ENCODE measurements around the gene GLT8D2. TPM values are rescaled to one million over a fixed set of nuclear protein-coding genes. Genes with fewer than 3 reads are reported as not detected.
A peak's percentile ranks its signal among the peaks of the same experiment; 100 is the strongest.

GLT8D2 gene, protein sequence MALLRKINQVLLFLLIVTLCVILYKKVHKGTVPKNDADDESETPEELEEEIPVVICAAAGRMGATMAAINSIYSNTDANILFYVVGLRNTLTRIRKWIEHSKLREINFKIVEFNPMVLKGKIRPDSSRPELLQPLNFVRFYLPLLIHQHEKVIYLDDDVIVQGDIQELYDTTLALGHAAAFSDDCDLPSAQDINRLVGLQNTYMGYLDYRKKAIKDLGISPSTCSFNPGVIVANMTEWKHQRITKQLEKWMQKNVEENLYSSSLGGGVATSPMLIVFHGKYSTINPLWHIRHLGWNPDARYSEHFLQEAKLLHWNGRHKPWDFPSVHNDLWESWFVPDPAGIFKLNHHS
- total RNA-seq = 0.46 and 0.80 TPM in 2 replicates
- long read RNA-seq, partial matches to known transcripts = 0 of 6 reads
- long read RNA-seq, other reads (novel, unspliced or antisense) = 2 of 6 reads

GRCh38 chr12:104049903-104050356 is at the start of gene GLT8D2:
TSS of gene GLT8D2 (minus strand) at chr12:104050187. CDS start at chr12:104019648, 30,539 bp downstream.
- Mint-ChIP-seq H3K27ac (peak within 1 kb of the TSS; percentile 76), H3K27me3 (peaks cover 46% of the 10 kb centered on the region), H3K9me3 (ENCODE audit: low read depth) (no peaks in the 10 kb centered on the region), H3K4me3 (ENCODE audit: low read depth) (peak within 1 kb of the TSS; percentile 70), H3K4me1 (ENCODE audit: low read depth) (peaks cover 6% of the 10 kb centered on the region), H3K36me3 (ENCODE audit: insufficient read depth) (no peaks in the 10 kb centered on the region)
- no peak for DNase-seq (ENCODE audit: low spot score, unreplicated experiment)
- TF ChIP-seq, protein P1, sequence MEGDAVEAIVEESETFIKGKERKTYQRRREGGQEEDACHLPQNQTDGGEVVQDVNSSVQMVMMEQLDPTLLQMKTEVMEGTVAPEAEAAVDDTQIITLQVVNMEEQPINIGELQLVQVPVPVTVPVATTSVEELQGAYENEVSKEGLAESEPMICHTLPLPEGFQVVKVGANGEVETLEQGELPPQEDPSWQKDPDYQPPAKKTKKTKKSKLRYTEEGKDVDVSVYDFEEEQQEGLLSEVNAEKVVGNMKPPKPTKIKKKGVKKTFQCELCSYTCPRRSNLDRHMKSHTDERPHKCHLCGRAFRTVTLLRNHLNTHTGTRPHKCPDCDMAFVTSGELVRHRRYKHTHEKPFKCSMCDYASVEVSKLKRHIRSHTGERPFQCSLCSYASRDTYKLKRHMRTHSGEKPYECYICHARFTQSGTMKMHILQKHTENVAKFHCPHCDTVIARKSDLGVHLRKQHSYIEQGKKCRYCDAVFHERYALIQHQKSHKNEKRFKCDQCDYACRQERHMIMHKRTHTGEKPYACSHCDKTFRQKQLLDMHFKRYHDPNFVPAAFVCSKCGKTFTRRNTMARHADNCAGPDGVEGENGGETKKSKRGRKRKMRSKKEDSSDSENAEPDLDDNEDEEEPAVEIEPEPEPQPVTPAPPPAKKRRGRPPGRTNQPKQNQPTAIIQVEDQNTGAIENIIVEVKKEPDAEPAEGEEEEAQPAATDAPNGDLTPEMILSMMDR (IDR thresholded peaks at IDR 0.05; ENCODE audit: unreplicated experiment) = no peak

GRCh38 chr12:104097954-104098353 is 48.0 kb upstream of the GLT8D2 start:
- Mint-ChIP-seq H3K4me3 (ENCODE audit: low read depth) (no peak overlapping the region), H3K4me1 (ENCODE audit: low read depth) (peaks cover 2% of the 10 kb centered on the region), H3K27me3 (no peaks in the 10 kb centered on the region), H3K9me3 (ENCODE audit: low read depth) (no peaks in the 10 kb centered on the region), H3K27ac (no peak overlapping the region), H3K36me3 (ENCODE audit: insufficient read depth) (peaks cover 9% of the 10 kb centered on the region)
- DNase-seq (ENCODE audit: low spot score, unreplicated experiment) = no peak
- TF ChIP-seq, protein P1 (IDR thresholded peaks at IDR 0.05; ENCODE audit: unreplicated experiment) = no peak

DNA sequence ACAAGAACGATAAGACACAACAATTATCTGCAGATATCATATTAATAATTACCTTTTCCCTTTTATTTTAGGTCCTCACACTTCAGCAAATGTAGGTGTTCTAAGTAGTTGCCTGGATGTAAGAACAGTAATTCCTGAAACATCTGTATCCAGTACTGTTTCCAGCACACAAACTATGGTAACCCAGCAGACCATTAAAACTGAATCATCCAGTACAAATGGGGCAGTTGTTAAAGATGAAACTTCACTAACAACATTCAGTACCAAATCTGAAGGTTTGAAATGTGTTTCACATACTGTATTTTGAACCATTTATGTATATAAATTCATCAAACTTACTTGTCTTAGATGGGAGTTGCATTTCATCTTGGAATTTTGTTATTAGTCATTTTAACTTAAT is 45.3 kb upstream of the GLT8D2 start:
- TF ChIP-seq, protein P1 (IDR thresholded peaks at IDR 0.05; ENCODE audit: unreplicated experiment) = no peak
- Mint-ChIP-seq H3K4me1 (ENCODE audit: low read depth) (no peaks in the 10 kb centered on the region), H3K4me3 (ENCODE audit: low read depth) (no peak overlapping the region), H3K27ac (no peak overlapping the region), H3K36me3 (ENCODE audit: insufficient read depth) (peaks cover 13% of the 10 kb centered on the region), H3K27me3 (no peaks in the 10 kb centered on the region), H3K9me3 (ENCODE audit: low read depth) (no peaks in the 10 kb centered on the region)
- no peak for DNase-seq (ENCODE audit: low spot score, unreplicated experiment)

- DNase-seq (ENCODE audit: low spot score, unreplicated experiment) = no peak
- no peak overlapping the region for H3K27ac Mint-ChIP-seq
- H3K4me3 Mint-ChIP-seq (ENCODE audit: low read depth) = no peak overlapping the region
- no peaks in the 10 kb centered on the region for H3K4me1 Mint-ChIP-seq (ENCODE audit: low read depth)
- TF ChIP-seq, protein P1 (IDR thresholded peaks at IDR 0.05; ENCODE audit: unreplicated experiment) = no peak
- H3K36me3 Mint-ChIP-seq (ENCODE audit: insufficient read depth) = peaks cover 17% of the 10 kb centered on the region
- no peaks in the 10 kb centered on the region for H3K9me3 Mint-ChIP-seq (ENCODE audit: low read depth)
- no peaks in the 10 kb centered on the region for H3K27me3 Mint-ChIP-seq
Measured at GRCh38 chr12:104094284-104094683, 44.3 kb upstream of the GLT8D2 start.

- H3K4me3 Mint-ChIP-seq (ENCODE audit: low read depth) = no peak overlapping the region
- no peaks in the 10 kb centered on the region for H3K9me3 Mint-ChIP-seq (ENCODE audit: low read depth)
- DNase-seq (ENCODE audit: low spot score, unreplicated experiment) = no peak
- TF ChIP-seq, protein P1 (IDR thresholded peaks at IDR 0.05; ENCODE audit: unreplicated experiment) = no peak
- peaks cover 12% of the 10 kb centered on the region for H3K36me3 Mint-ChIP-seq (ENCODE audit: insufficient read depth)
- H3K27me3 Mint-ChIP-seq = no peaks in the 10 kb centered on the region
- H3K4me1 Mint-ChIP-seq (ENCODE audit: low read depth) = no peaks in the 10 kb centered on the region
- peak overlapping the region; percentile 69 for H3K27ac Mint-ChIP-seq
Measured at GRCh38 chr12:104091136-104091535, 41.1 kb upstream of the GLT8D2 start.

All from progenitor cell of endocrine pancreas (in vitro differentiated cells).